GM23338 (cell line): ENCODE data around the gene TEDC1. TPM values are rescaled to one million over a fixed set of nuclear protein-coding genes. Genes with fewer than 3 reads are reported as not detected.

Experiments used
- ATAC-seq: fragments of 200-7000 bp; cut with Tn5 transposase; 3 replicates; pipeline ENCODE4 v1.9.1; 2020
- DNase-seq: peaks from one replicate; pipeline ENCODE4 v3.0.0-alpha.2; 2015; ENCODE audit warnings: low spot score
- H2AFZ ChIP-seq: fragments of 200-600 bp; sonication (generic); 2 replicates; pipeline ENCODE4 v1.8.0; 2016; ENCODE audit warnings: antibody characterized with exemption, mild to moderate bottlenecking, moderate library complexity
- H3F3A ChIP-seq: fragments of 200-600 bp; sonication (generic); replicated peaks from 2 replicates; pipeline ENCODE4 v1.8.0; 2017; ENCODE audit warnings: antibody characterized with exemption, mixed run types, low read depth
- H3K27ac ChIP-seq: fragments of 200-600 bp; sonication (generic); 2 replicates; pipeline ENCODE4 v1.6.1; 2016; ENCODE audit warnings: low read depth
- H3K27me3 ChIP-seq: fragments of 200-600 bp; sonication (generic); 2 replicates; pipeline ENCODE4 v1.8.0; 2016; ENCODE audit warnings: mild to moderate bottlenecking, mixed run types, moderate library complexity; ENCODE audit not compliant: insufficient read depth
- H3K36me3 ChIP-seq: fragments of 200-600 bp; sonication (generic); 2 replicates; pipeline ENCODE4 v1.8.0; 2016; ENCODE audit warnings: mild to moderate bottlenecking; ENCODE audit not compliant: insufficient read depth
- H3K4me1 ChIP-seq: fragments of 200-600 bp; sonication (generic); 2 replicates; pipeline ENCODE4 v1.8.0; 2016; ENCODE audit warnings: mild to moderate bottlenecking, moderate library complexity; ENCODE audit not compliant: insufficient read depth
- H3K4me2 ChIP-seq: fragments of 200-600 bp; sonication (generic); 2 replicates; pipeline ENCODE4 v1.7.1; 2017; ENCODE audit warnings: mixed run types
- H3K4me3 ChIP-seq: fragments of 200-600 bp; sonication (generic); 2 replicates; pipeline ENCODE4 v1.6.1; 2016; ENCODE audit warnings: mixed run types
- H3K79me2 ChIP-seq: fragments of 200-600 bp; sonication (generic); replicated peaks from 2 replicates; pipeline ENCODE4 v1.8.0; 2017; ENCODE audit warnings: mild to moderate bottlenecking; ENCODE audit not compliant: insufficient read depth
- H3K9me2 ChIP-seq: fragments of 200-600 bp; sonication (generic); 2 replicates; pipeline ENCODE4 v1.8.0; 2017; ENCODE audit not compliant: insufficient read depth
- H4K20me1 ChIP-seq: fragments of 200-600 bp; sonication (generic); replicated peaks from 2 replicates; pipeline ENCODE4 v1.8.0; 2017; ENCODE audit warnings: mild to moderate bottlenecking; ENCODE audit not compliant: insufficient read depth
- H3K27ac Mint-ChIP-seq: 2 replicates; pipeline ENCODE4 v1.8.0; 2020; ENCODE audit warnings: inconsistent platforms, mild to moderate bottlenecking, moderate library complexity, mixed read lengths
- H3K27me3 Mint-ChIP-seq: 3 replicates; pipeline ENCODE4 v1.8.0; 2022; ENCODE audit warnings: low read depth, mild to moderate bottlenecking, moderate library complexity, mixed read lengths, inconsistent platforms; ENCODE audit not compliant: insufficient read depth, poor library complexity
- H3K36me3 Mint-ChIP-seq: 3 replicates; pipeline ENCODE4 v1.8.0; 2021; ENCODE audit warnings: low read depth, mild to moderate bottlenecking, inconsistent platforms, moderate library complexity, mixed read lengths
- H3K4me1 Mint-ChIP-seq: 3 replicates; pipeline ENCODE4 v1.8.0; 2020; ENCODE audit warnings: mild to moderate bottlenecking, inconsistent platforms, mixed read lengths
- H3K4me3 Mint-ChIP-seq: 3 replicates; pipeline ENCODE4 v1.8.0; 2021; ENCODE audit warnings: moderate library complexity, mild to moderate bottlenecking, inconsistent platforms, mixed read lengths
- H3K9me3 Mint-ChIP-seq: 3 replicates; pipeline ENCODE4 v1.8.0; 2020; ENCODE audit warnings: moderate library complexity, mild to moderate bottlenecking, inconsistent platforms, mixed read lengths
- CREB1 ChIP-seq: fragments of 250-450 bp; sonication (Bioruptor Pico); IDR thresholded peaks from 2 replicates; pipeline ENCODE4 v1.5.0; 2020; ENCODE audit warnings: low read depth, mild to moderate bottlenecking, moderate library complexity
- ZNF114 ChIP-seq: fragments of 250-450 bp; sonication (Bioruptor Pico); IDR thresholded peaks from 2 replicates; pipeline ENCODE4 v1.5.0; 2020; ENCODE audit warnings: mild to moderate bottlenecking, moderate library complexity
- ZNF462 ChIP-seq: fragments of 250-450 bp; sonication (Bioruptor Pico); IDR thresholded peaks from 2 replicates; pipeline ENCODE4 v1.5.0; 2020; ENCODE audit warnings: mild to moderate bottlenecking, moderate library complexity
- polyA plus RNA-seq: library from polyadenylated mRNA; unstranded; fragments of >200 nt; fragmentation: Nextera tagmentation; extraction: Ambion mirVana; gene quantifications from 2 replicates; pipeline ENCODE4 v1.2.1, GENCODE V29; 2016
- total RNA-seq: library from RNA; depleted of rRNA; stranded (reverse); fragments of >200 nt; shearing (Covaris generic); gene quantifications from 2 replicates; pipeline ENCODE4 v1.2.3, GENCODE V29; 2014
- TF ChIP-seq, protein P1 (sequence below): IDR thresholded peaks from 2 replicates; pipeline ENCODE4 v1.6.1; 2016; ENCODE audit warnings: antibody characterized with exemption
- TF ChIP-seq, protein P2 (sequence below), 2 experiments: fragments of 200-600 bp in 1 of 2; sonication (generic) in 1 of 2; conservative IDR thresholded peaks; 2 replicates each; pipeline versions ENCODE4 v1.5.1 to v1.6.1; 2016 to 2017; ENCODE audit warnings: antibody characterized with exemption in 2 of 2, low read depth in 2 of 2, mild to moderate bottlenecking in 2 of 2, moderate library complexity in 1 of 2

TEDC1 gene
- total and polyA plus RNA-seq, 2 experiments from 2014 or later = 5.9 to 16.3 TPM

- no peak for TF ChIP-seq CREB1 (CRISPR knock-in tag)
- TF ChIP-seq, protein P1, sequence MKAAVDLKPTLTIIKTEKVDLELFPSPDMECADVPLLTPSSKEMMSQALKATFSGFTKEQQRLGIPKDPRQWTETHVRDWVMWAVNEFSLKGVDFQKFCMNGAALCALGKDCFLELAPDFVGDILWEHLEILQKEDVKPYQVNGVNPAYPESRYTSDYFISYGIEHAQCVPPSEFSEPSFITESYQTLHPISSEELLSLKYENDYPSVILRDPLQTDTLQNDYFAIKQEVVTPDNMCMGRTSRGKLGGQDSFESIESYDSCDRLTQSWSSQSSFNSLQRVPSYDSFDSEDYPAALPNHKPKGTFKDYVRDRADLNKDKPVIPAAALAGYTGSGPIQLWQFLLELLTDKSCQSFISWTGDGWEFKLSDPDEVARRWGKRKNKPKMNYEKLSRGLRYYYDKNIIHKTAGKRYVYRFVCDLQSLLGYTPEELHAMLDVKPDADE = no peak
- no peak for TF ChIP-seq ZNF462 (CRISPR knock-in tag)
Observed at GRCh38 chr14:105442125-105442524, 48.9 kb upstream of the TEDC1 start (continued).

GRCh38 chr14:105442834-105443233 lies 48.2 kb upstream of the TEDC1 start:
- ATAC-seq = no peak
- TF ChIP-seq ZNF462 (CRISPR knock-in tag) (no peak), ZNF114 (CRISPR knock-in tag) (no peak)
- TF ChIP-seq, protein P2, sequence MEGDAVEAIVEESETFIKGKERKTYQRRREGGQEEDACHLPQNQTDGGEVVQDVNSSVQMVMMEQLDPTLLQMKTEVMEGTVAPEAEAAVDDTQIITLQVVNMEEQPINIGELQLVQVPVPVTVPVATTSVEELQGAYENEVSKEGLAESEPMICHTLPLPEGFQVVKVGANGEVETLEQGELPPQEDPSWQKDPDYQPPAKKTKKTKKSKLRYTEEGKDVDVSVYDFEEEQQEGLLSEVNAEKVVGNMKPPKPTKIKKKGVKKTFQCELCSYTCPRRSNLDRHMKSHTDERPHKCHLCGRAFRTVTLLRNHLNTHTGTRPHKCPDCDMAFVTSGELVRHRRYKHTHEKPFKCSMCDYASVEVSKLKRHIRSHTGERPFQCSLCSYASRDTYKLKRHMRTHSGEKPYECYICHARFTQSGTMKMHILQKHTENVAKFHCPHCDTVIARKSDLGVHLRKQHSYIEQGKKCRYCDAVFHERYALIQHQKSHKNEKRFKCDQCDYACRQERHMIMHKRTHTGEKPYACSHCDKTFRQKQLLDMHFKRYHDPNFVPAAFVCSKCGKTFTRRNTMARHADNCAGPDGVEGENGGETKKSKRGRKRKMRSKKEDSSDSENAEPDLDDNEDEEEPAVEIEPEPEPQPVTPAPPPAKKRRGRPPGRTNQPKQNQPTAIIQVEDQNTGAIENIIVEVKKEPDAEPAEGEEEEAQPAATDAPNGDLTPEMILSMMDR (conservative IDR thresholded peaks at IDR 0.05; ENCODE audit: low read depth in 2 of 2) = no peak

More at GRCh38 chr14:105442834-105443233, 48.2 kb upstream of the TEDC1 start:
- H3K4me3 Mint-ChIP-seq = no peak overlapping the region
- Histone ChIP-seq H4K20me1 (peaks cover 13% of the 10 kb centered on the region), H3K4me2 (no peak overlapping the region), H3K27ac (no peak overlapping the region), H3K4me3 (no peak overlapping the region), H3K36me3 (no peaks in the 10 kb centered on the region), H2AFZ (no peak overlapping the region), H3K79me2 (peaks cover 17% of the 10 kb centered on the region), H3K9me2 (no peaks in the 10 kb centered on the region), H3K27me3 (no peaks in the 10 kb centered on the region), H3K4me1 (no peaks in the 10 kb centered on the region), H3F3A (no peaks in the 10 kb centered on the region)
- H3K27me3 Mint-ChIP-seq = peaks cover 7% of the 10 kb centered on the region
- peaks cover 3% of the 10 kb centered on the region; the same call in 1 of the 3 replicates for H3K4me1 Mint-ChIP-seq
- DNase-seq = no peak
- H3K9me3 Mint-ChIP-seq = no peaks in the 10 kb centered on the region
- peaks cover 17% of the 10 kb centered on the region for H3K36me3 Mint-ChIP-seq
- 0 out of 2 replicates have a peak overlapping the region, but pooled peaks have one; percentile 36 for H3K27ac Mint-ChIP-seq
